Ishikawa (cell line): ENCODE data around the gene CENPI.

Experiments used
- EGR1 ChIP-seq: IDR thresholded peaks from 2 replicates; pipeline ENCODE4 v1.6.1; 2012
- EP300 ChIP-seq: IDR thresholded peaks from 2 replicates; pipeline ENCODE4 v1.6.1; 2012; ENCODE audit warnings: borderline replicate concordance
- NFIC ChIP-seq: IDR thresholded peaks from 2 replicates; pipeline ENCODE4 v1.6.1; 2012
- TAF1 ChIP-seq: IDR thresholded peaks from 2 replicates; pipeline ENCODE4 v1.6.1; 2012; ENCODE audit warnings: low read depth, mild to moderate bottlenecking
- YY1 ChIP-seq: IDR thresholded peaks from 2 replicates; pipeline ENCODE4 v1.6.1; 2012; ENCODE audit warnings: low read depth
- ZBTB7A ChIP-seq: IDR thresholded peaks from 2 replicates; pipeline ENCODE4 v1.6.1; 2012; ENCODE audit warnings: low read depth
- TF ChIP-seq, protein P1 (sequence below): IDR thresholded peaks from 2 replicates; pipeline ENCODE4 v1.6.1; 2012

DNA sequence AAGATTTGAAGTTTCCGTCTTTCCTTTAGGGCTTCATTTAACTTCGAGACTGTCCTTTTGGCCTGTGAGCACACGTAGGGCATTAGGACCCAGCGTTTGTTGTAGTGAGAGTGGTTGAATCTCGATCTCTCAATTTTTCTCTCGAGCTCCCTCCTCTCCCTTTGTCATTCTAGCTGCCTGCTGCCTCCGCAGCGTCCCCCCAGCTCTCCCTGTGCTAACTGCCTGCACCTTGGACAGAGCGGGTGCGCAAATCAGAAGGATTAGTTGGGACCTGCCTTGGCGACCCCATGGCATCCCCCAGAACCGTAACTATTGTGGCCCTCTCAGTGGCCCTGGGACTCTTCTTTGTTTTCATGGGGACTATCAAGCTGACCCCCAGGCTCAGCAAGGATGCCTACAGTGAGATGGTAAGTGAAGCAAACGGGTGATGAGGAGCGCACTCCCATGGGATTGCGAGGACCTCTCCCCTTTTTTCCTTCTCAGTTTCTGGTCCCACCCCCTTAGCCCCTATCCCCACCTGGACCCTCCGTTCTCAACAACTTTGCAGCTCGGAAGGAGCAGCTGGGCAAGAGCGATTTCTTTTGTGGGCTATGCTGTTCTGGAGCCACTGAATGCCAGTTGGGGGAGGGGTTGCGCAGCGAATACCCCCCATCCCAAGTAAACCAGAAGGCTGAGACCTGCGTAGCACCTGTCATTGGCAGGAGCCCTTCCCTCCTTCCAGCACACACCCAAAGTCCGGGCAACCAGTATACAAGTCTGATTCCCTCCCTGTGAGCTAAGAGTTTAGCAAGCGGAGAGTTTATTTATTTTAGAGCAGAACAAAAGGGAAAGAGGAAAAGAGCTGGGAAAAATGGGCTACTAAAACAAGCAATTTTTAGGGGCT, 19.0 kb upstream of the CENPI start, which contains the start of gene TMEM35A:
- TF ChIP-seq TAF1: no peak
- no peak for TF ChIP-seq EP300
- no peak for TF ChIP-seq YY1
- TF ChIP-seq ZBTB7A: no peak
- no peak for TF ChIP-seq NFIC
- TF ChIP-seq, protein P1, sequence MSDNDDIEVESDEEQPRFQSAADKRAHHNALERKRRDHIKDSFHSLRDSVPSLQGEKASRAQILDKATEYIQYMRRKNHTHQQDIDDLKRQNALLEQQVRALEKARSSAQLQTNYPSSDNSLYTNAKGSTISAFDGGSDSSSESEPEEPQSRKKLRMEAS: no peak
- TF ChIP-seq EGR1: no peak
